ENCODE measurements around the gene CHAT.
"Not testable (repeated sequence)": the region's sequence is repeated elsewhere in the genome, so short reads cannot be mapped to it uniquely, and the experiment has no call there.

The CHAT gene

GRCh38 chr10:49652421-49653272 is 38.8 kb downstream of the CHAT start:
- DNase-seq (ENCODE audit: low read depth, low spot score) = no peak

- DNase-seq (ENCODE audit: low read depth, low spot score) = no peak
Observed at GRCh38 chr10:49653273-49653929, 39.6 kb downstream of the CHAT start.

- no peak for DNase-seq (ENCODE audit: low read depth, low spot score)
Observed at GRCh38 chr10:49654036-49654693, 40.3 kb downstream of the CHAT start.

GRCh38 chr10:49655099-49655498 is 41.3 kb downstream of the CHAT start:
- DNase-seq (ENCODE audit: low read depth, low spot score) = no peak

- DNase-seq (ENCODE audit: low read depth, low spot score) = no peak
Observed at GRCh38 chr10:49656845-49657493, 43.1 kb downstream of the CHAT start.

DNA sequence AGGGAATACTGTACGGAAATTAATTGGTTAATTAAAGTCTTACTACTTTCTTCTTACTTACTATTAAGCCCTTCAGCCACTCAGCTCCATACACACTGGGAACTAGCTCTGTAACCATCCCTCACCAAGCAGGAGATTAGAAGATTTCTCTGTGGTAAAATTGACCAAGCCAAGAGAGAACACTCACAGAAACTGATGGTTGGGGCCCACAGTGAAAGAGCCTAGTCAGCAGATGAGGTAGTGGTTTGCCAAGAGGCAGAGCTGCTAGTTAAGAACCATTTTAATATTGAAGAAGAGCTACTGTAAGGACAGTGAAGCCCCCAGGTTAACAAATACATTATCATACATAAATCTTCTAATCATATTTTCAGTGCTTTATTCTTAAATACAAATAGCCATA is 43.8 kb downstream of the CHAT start:
- no peak for DNase-seq (ENCODE audit: low read depth, low spot score)

DNA sequence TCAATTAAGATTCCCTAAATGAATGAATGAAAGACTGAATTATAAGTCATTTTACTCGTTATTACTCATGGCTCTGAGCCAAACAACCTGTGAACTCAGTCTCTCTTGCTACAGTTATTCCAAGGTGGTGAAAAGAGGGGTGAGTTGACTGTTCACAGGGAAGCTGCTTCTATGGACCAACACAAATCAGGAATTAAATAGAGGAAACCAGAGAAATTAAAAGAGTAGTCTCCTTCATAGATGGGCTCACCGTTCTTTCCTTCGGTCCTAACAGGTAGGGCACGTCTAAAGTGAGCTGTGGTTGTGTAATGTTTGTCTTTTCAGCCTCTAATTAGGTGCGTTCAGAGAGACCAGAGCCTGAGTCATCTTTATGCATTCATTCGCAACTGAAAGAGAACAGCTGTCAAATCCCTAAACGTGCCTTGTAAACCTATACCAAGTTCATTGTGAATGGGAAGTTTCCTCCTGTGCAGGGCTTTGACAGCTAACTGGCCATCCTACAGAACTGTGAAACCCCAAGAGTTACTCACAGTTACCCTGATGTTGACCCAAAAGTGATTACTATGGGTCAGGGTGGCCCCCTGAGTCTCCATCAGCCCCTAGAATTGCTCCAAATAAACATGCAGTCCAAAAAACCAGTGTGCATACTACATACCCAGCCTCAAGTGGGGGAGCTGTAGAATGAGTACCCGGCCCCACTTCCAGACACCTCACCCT is 47.5 kb downstream of the CHAT start:
- DNase-seq (ENCODE audit: low read depth, low spot score) = no peak

DNA sequence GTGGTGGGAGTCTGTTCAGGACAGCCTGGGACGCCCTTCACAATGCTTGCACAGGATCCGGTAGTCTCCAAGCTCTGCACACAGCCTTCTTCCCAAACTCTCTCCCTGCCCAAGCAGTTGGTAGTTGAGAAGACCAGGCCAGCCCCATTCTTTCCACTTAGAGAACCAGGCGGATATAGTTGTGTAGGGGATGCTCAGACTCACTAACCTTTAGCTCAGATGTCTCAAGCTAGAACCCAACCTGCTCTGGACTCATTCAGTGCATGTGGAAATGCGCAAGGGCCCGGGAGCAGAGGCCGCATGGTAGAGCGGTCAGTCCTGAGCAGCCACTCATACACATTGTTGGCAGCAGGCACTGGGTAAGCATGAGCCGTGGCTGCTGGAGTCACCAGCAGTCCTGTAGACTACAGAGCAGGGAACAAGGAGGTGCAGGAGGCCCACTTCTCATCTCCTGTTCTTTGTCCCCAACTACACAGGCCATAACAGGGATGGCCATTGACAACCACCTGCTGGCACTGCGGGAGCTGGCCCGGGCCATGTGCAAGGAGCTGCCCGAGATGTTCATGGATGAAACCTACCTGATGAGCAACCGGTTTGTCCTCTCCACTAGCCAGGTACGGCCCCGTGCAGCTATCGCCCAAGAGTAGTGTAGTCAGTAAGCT is 48.5 kb downstream of the CHAT start:
- DNase-seq (ENCODE audit: low read depth, low spot score) = no peak

DNA sequence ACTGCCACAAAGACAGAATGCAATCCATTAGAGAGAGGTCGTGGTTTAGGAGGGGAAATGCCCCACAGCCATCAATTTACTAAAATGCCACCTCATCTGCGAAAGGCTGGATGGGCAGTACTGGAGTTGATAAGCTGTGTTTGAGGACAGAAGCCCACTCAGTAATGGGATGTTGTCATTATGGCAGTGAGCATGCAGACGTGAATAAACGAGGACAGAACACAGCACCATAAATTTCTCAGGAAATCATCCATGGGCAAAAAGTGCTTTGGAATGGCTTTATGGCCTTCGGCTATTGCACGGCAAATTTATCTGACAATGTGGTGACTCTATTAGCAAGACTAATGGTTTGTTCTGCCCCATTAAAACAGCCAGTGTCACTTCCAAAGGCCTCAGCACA is 49.8 kb downstream of the CHAT start:
- no peak for DNase-seq (ENCODE audit: low read depth, low spot score)

GRCh38 chr10:49664006-49664841 is 50.4 kb downstream of the CHAT start:
- no peak for DNase-seq (ENCODE audit: low read depth, low spot score)

- no peak for DNase-seq (ENCODE audit: low read depth, low spot score)
Observed at GRCh38 chr10:49664842-49665355, 51.1 kb downstream of the CHAT start.

DNA sequence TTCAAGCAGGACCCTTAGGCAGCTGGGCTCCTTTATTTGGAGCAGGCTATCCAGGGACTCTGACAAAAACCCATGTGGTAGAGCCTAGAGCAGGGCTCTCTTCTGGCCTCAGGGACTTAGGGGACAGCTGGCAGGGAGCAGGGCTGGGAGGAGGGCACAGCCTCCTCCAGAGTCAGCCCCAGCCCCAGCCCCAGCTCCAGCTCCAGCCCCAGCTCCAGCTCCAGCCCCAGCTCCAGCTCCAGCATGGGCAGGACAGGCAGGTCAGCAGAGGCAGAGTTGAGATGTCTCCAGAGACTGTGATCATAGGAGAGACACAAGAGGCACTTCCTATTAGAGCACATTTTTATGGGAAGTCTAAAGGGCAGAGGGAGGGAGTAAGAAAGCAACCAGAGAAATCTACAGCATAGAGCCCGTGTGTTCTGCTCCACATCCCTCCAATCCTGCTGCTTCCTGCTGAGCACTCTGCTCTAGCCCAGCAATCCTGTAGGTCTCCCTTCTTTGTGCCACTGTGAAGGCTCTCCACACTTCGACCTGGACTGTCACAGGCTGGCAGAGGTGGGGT is 52.3 kb downstream of the CHAT start:
- no peak for DNase-seq (ENCODE audit: low read depth, low spot score)

- no peak for DNase-seq (ENCODE audit: low read depth, low spot score)
Observed at GRCh38 chr10:49666685-49667084, 52.8 kb downstream of the CHAT start.

- DNase-seq (ENCODE audit: low read depth, low spot score) = no peak
Observed at GRCh38 chr10:49667991-49668390, 54.2 kb downstream of the CHAT start.

DNA sequence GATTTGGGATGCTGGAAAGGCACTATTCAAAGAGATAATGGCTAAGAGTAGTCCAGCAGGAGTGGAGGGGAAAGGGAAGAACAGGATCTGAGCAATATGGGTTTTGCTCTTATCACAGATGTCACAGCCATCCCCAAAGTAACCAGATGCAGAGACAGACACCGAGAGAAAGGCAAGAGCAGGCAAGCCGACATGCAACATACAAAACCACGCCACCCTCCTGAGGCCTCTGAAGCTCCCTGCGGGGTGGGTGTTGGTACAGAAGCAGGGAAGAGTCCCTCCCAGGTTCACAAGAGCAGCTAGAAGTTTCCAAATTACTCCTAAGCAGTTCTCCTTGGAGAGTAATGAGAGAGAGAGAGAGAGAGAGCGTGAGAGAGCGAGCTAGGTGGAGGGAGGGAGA is 54.8 kb downstream of the CHAT start:
- no peak for DNase-seq (ENCODE audit: low read depth, low spot score)

DNA sequence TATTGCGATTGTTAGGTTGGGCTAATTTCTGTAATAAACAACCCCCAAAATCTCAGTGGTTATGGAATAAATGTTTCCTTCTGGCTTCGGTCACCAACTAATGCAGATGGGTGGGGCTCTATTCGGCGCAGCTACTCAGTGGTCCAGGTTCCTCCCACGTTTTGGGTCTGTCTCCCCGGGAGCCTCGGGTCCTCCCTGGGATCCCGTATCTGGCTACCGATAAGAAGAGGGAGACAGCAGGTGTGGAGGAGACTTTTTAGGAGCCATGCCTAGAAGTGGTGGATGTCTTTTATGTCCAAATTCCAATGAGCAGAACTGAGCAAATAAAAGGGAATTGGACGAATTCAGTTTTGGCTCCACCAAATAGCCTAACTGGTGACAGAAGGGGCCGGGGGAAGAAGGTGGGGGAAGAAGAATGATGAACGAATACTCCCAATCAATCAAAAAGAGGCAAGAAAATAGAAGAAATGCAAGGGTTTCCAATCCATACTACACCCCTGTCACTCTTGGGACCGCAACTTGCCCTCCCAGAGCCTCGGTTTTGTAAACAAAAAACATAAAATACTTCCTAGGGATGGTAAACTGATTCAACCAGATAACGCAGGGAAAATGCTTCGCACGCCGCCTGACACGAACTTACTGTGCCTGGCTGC is 65.1 kb downstream of the CHAT start:
- DNase-seq (ENCODE audit: low read depth, low spot score) = no peak

GRCh38 chr10:49679480-49679893 is 65.7 kb downstream of the CHAT start, which contains the start of gene C10orf53:
Gene C10orf53 (plus strand): TSS chr10:49679651. CDS start chr10:49679698, 47 bp downstream.
- DNase-seq (ENCODE audit: low read depth, low spot score) = no peak

DNA sequence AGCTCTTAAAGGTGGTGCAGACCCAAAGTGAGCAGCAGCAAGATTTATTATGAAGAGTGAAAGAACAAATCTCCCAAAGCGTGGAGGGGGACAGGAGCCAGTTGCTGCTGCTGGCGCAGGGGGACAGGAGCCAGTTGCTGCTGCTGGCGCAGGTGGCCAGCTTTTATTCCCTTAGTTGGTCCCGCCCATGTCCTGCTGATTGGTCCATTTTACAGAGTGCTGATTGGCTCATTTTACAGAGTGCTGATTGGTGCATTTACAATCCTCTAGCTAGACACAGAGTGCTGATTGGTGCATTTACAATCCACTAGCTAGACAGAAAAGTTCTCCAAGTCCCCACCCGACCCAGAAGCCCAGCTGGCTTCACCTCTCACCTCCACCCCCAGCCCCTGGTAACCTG is 68.6 kb downstream of the CHAT start:
- DNase-seq (ENCODE audit: low read depth, low spot score) = not testable (repeated sequence)

DNA sequence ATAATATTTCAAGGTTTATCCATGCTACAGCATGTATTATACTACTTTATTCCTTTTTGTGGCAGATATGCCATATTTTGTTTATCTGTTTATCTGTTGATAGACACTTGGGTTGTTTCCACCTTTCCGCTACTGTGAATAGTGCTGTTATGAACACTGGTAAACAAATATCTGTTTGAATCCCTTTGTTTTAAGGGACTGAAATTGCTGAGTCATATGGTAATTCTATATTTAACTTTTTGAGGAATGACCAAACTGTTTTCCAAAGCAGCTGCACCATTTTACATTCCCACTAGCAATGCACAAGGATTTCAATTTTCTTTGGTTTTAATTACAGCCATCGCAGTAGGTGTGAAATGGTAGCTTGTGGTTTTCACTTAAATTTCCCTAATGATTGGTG is 69.0 kb downstream of the CHAT start:
- DNase-seq (ENCODE audit: low read depth, low spot score) = no peak
